GM19351 (cell line): ENCODE data around the gene EXOC6B.

Source experiments
- ATAC-seq: cut with Tn5 transposase; IDR thresholded peaks from one replicate; pipeline ENCODE4 v1.9.1; 2021; ENCODE audit warnings: mild to moderate bottlenecking, moderate library complexity; ENCODE audit not compliant: unreplicated experiment

Gene EXOC6B

GRCh38 chr2:72150861-72151356 is 674.9 kb downstream of the EXOC6B start:
- ATAC-seq = no peak

DNA sequence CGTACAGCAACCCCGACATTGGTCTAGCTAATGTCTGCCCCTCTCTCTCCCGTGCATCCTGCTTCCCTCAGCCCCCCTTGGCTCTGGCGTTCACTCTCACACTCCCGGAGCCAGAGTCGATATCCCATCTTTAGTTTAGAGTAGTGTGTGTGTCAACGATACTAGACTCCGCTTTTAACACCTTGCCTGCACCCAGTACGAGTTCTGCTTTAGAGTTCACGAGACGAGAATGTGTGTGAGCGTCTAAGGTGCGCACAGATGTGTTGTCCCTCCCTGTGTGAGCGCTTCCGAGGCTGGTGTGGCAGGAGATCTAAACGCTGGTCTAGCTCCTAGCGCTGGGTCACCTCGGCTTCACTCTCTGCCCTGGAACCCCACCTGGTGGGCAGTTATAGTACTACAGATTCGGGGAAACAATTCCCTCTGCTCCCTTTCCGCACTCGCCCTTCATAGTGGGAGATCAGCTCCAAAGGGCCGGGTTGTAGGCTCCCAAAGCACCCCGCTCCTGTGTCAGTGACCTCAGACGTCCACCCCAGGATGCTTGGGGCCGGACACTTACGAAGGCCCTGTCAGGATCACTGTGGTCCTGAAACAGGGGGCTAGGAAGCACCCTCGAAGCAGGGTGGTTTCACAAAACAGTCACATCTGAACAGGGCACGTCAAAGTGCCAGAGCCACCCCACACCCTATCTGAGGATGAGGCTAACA is 675.5 kb downstream of the EXOC6B start:
- peak; percentile 72 for ATAC-seq

DNA sequence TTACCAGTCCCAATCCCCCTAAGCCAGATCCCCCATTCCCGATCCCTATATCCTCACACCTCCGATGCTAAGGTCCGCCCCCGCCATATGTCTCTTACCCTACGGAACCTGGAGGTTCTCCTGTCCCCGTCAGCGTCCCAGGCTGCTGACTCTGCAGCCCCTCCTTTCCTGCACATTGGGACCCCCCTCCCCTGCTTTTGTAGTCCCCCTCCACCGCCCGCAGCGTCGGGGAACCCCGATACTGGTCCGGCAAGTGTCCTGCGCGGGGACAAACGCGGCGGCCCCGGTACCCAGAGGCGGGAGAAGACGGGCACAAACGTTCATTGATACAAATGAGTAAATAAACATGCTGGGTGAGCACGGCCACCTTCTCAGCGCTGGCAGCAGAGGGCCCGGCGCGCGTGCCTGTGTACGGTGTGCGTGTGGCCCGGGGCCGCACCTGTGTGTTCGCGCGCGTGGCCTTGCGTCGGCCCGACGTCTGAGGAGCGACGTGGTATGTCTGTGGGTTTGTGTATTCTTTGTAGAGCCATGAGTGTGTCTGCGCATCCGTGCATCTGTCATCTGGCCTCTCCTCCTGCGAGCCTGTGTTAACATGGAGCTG is 676.2 kb downstream of the EXOC6B start:
- peak; percentile 2 for ATAC-seq

GRCh38 chr2:72148837-72149555 is 676.8 kb downstream of the EXOC6B start:
- ATAC-seq = no peak

DNA sequence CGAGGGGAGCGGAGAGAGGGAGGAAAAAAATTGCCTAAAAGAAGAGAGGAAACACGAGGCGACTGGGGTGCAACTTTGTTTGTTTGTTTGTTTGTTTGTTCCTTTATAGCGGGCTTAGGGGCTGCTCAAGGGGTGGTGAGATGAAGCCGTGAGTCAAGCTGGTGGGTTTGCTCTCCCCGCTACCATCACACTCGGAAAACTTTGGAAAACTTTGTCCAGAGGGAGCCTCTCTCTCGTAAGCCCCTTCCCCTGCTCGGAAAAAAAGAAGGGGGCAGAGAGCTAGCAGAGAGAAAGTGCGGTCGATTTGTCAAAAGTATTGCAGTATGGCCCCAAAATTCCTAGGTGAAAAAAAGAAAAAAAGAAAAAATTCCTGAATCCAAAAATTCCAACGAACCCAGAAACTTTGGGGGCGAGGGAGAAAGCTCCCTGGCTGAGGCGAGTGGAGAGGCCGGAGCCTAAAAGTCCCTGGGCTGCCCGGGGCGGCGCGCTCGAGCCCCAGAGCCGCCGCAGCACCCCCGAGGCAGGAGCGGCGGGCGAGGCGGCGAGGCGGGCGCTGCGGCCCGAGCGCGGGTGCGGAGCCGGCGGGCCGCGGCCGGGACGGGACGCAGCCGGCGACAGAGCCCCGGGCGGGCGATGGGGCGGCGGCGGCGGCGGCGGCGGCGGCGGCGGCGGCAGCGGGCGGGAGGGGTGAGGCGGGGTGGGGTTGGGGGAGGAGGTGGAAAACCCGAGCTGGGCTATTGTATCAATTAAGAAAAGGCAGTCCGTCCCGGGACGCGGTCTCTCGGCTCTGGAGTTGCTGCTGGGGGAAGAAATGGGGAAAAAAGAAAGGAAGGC is 677.6 kb downstream of the EXOC6B start:
- no peak for ATAC-seq

DNA sequence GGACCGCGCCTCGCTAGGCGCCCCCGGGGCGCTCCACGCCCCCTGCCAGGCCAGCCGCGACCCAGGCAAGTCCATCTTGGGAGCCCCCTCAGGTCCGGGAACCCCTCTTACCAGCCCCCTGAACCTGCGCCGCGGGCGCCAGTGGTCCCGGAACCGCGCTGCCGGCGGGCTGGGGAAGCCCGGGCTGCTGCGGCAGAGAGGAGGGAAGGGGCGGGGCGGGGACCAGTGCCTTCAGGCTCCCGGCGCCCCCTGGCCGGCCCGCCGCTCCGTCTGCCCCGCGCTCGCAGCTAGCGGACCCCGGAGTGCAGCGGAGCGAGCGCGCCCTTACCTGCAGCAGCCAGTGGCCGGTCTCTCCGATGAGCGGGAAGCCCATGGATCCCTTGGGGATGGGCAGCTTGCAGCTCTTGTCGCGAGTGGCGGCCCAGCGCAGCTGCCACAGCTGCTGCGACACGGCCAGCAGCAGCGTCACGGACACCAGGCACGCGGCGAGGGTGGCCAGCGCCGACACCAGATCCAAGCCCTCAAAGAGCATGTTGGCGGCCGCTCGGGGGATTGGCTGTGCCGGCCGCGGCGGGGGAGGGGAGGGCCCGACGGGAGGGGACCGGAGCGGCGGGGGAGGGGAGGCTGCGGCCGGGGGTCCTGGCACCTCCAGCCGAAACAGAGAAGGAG is 678.4 kb downstream of the EXOC6B start, which contains the start of gene CYP26B1:
Gene CYP26B1, minus strand, starts transcription at position 560 of the 669 bp plus-strand sequence. Its CDS starts 28 bp downstream, at position 532.
- no peak for ATAC-seq

DNA sequence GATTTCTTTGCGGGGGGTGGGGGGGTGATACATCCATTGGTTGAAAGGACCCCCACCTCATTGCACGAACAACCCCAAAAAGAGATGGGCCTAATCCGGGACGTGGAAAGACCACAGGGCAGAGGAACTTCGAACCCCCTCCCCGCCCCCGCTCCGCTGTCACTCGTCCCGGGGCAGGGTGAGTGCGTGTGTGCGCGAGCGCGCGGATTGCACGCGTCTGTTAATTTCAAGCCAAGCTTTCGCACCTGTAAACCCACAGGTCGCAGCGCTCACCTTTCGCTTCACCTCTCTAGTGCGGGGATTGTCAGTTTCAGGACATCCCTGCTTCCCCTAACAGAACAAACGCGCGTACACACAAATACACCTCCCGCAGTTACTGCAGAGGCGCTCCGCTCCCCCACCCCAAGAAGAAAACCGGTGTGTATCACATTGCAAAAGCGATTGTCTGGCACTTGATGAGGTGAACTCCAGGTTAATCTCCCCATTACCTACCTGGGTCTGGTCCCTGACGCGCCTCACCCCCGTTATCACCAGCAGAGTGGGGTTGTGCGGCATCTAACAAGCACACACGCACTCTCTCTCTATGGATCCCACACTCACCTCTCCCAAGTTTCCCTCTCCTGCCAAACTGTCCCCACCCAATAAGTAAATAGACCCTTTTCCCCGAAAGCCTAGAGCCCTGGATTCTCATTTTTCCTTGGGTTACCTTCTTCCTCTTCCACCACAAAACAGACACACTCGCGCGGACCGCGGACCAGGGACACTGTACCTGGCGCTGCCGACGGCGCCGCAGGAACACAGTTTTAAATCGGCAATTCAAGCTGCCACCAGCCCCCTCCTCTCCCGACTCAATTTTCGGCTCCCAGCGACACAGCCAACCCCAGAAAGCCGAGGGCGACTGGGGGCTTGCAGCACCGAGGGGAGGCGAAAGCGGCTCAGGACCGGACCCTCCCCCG is 679.2 kb downstream of the EXOC6B start:
- ATAC-seq = no peak

- no peak for ATAC-seq
Observed at GRCh38 chr2:72145658-72146329, 680.0 kb downstream of the EXOC6B start.

- ATAC-seq = no peak
Observed at GRCh38 chr2:72145289-72145657, 680.6 kb downstream of the EXOC6B start.

DNA sequence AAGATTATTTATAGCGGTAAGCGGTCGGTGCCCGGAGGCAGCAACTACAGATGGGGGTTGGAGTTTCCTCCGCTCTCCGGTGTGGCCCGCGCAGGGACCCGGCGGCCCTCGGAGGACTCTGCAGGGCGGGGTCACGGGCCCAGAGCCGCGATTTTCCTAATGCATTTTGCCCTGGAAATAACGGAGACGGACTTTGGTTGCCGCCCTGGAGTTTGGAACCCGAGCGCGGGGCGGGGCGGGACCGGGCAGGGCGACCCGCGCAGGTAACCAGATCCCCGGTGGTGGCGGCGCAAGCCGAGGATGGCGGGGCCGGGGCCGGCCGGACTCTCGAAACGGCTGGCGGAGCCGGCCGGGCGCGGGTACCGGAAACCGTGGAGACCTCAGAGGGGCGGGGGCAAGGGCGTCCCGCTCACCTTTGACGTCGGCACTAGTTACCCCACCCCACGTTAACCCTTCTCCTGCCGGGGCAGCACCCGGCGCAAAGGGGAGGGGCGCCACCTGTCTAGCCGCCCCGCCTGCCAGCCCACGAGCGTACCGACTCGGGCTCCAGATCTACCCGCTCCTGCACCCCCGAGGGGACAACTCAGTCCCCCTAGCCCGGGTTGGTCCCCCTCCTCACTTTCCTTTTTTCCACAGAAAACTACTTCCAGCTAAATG is 681.1 kb downstream of the EXOC6B start:
- ATAC-seq = no peak

GRCh38 chr2:72144274-72144631 is 681.6 kb downstream of the EXOC6B start:
- no peak for ATAC-seq

DNA sequence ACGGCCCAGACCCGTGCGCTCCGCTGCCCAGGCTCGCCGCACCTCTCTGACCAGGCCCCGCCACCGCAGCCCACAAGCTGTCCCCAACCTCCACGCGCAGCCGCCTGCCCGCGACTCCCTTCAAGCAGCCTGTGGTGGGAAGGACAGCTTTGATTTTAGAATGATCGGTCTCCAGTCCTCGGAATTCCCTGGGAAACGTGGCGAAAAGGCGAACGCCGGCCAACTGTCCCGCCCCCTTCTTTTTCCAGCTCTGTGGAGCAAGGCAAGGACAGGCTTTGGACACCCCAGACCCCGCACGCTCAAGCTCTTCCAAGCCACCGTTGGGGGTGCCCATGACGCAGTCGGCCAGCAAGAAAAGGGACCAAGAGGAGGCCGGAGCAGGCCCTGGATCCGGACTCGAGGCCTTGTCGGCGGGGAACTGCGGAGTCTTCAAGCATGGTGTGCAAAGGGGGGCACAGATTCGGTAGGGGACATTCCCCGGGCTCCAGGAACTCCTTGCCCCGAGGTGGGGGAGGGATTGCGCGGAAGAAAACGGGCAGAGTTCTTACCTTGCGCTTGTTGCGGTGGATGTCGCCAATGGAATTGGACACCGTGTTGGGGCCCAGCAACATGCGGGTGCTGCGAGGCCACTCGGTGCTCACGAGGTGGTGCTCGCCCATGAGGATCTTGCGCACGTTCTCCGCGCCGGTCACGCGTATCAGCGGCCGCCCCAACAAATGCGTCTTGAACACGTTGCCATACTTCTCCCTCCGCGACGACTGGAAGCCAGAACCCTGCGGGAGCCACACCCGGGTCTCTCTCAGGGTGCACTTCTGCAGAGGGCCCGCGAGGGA is 682.2 kb downstream of the EXOC6B start:
- no peak for ATAC-seq

- no peak for ATAC-seq
Observed at GRCh38 chr2:72142570-72143440, 683.0 kb downstream of the EXOC6B start.

DNA sequence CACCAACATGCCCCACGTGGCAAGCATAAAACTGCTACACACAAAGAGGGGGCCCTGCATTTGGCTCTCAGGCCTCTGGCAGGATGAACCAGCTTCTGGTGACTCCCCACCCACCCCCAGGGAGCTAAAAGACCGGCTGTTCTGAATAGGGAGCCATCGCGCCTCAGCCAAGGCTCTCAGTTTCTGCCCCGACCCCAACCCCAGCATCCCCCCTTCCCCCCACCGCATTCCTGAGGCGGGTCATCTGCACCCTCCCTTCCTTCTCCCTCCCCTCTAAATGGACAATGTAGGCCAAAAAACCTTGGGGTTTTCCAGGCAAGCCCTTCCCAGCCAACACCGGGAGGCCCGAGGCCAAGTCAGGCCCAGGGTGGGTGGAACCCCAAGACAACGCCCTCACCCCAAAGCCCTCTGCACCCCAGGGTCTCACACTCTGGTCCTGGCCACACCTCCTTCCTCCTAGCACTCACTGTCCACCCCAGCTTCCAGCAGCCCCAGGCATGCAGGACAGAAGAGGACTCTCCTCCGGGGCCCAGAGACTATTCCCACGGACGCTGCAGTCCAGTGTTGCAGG is 683.9 kb downstream of the EXOC6B start:
- ATAC-seq = no peak

GRCh38 chr2:72141032-72141645 is 684.7 kb downstream of the EXOC6B start:
- no peak for ATAC-seq

DNA sequence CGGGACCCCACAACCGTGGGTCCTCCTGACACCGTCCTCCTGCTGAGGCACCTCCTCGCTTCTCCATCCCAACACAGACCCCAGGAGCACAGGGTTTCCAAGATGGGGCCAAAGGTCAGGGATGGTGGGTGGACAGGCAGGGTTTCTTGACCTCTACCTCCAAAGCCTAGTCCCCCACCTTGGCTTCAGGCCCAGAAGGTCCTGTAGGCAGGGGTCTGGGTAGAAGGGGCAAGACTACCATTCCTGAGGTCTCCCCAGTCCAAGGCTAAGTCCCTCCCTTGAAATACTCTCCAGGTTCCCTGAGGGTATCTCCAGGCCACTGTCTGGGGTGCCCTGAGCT is 685.2 kb downstream of the EXOC6B start:
- ATAC-seq = no peak
